8988T (cell line): ENCODE results near the gene STARD3.
"Not testable (repeated sequence)": the region's sequence is repeated elsewhere in the genome, so short reads cannot be mapped to it uniquely, and the experiment has no call there.

Experiments used
- DNase-seq: peaks from one replicate; pipeline ENCODE4 v3.0.0; 2011

The STARD3 gene

GRCh38 chr17:39699818-39700147, 62.8 kb downstream of the STARD3 start, which contains the start of gene ERBB2:
ERBB2 (plus strand) TSS chr17:39700064; CDS start chr17:39700239, 175 bp downstream.
- peak; percentile 75 for DNase-seq

GRCh38 chr17:39700148-39700987, 63.4 kb downstream of the STARD3 start:
- peak; percentile 49 for DNase-seq

- no peak for DNase-seq
These were observed 64.3 kb downstream of the STARD3 start for GRCh38 chr17:39701012-39701783.

GRCh38 chr17:39701784-39702422, 65.0 kb downstream of the STARD3 start:
- no peak for DNase-seq

- DNase-seq, result no peak
These were observed 66.3 kb downstream of the STARD3 start for GRCh38 chr17:39702901-39703893.

- no peak for DNase-seq
These were observed 67.0 kb downstream of the STARD3 start for GRCh38 chr17:39703913-39704312.

GRCh38 chr17:39704821-39705551, 68.0 kb downstream of the STARD3 start:
- no peak for DNase-seq

- no peak for DNase-seq
These were observed 68.9 kb downstream of the STARD3 start for GRCh38 chr17:39705786-39706348.

- DNase-seq, result no peak
These were observed 69.4 kb downstream of the STARD3 start for GRCh38 chr17:39706383-39706782.

- DNase-seq, result no peak
These were observed 70.0 kb downstream of the STARD3 start for GRCh38 chr17:39706921-39707337.

GRCh38 chr17:39709319-39709997, 72.5 kb downstream of the STARD3 start:
- no peak for DNase-seq

- DNase-seq, result no peak
These were observed 73.3 kb downstream of the STARD3 start for GRCh38 chr17:39709998-39710964.

- not testable (repeated sequence) for DNase-seq
These were observed 74.1 kb downstream of the STARD3 start for GRCh38 chr17:39711071-39711470.

GRCh38 chr17:39711851-39712250, 74.9 kb downstream of the STARD3 start:
- DNase-seq, result no peak
